Endothelial cell of umbilical vein (primary cell): ENCODE results near the gene HOXB7. TPM values are rescaled to one million over a fixed set of nuclear protein-coding genes. Genes with fewer than 3 reads are reported as not detected.

Experiments used
- BruUV-seq: library from RNA; stranded (reverse); fragments of 400-500 nt; replicated peaks from 2 replicates; lab custom pipeline; 2021; lab: Mats Ljungman, UMichigan
- CTCF ChIA-PET: fragments of 300-600, 350-600 bp; sonication (Branson Sonifier 250); formaldehyde crosslinking; loops from one replicate; lab custom pipeline; 2021; ENCODE audit warnings: antibody characterized with exemption, inconsistent platforms; lab: Charles Lee
- POLR2A ChIA-PET: fragments of 300-600, 350-600 bp; sonication (Branson Sonifier 250); formaldehyde crosslinking; loops from one replicate; lab custom pipeline; 2021; ENCODE audit warnings: antibody characterized with exemption, inconsistent platforms; lab: Charles Lee
- DNase-seq: peaks from one replicate; pipeline ENCODE4 v3.0.0-alpha.2; 2011; ENCODE audit warnings: low read depth, low spot score
- FAIRE-seq: peaks from 2 replicates; lab custom pipeline; 2011; peaks lifted over from hg19 to GRCh38; lab: Jason Lieb, UNC
- H2AFZ ChIP-seq: 2 replicates; pipeline ENCODE4 v1.6.0; 2012; ENCODE audit warnings: low read depth, low read length, control low read depth, inconsistent platforms
- H3K27ac ChIP-seq: 2 replicates; pipeline ENCODE4 v1.5.1; 2011; ENCODE audit warnings: low read depth, mild to moderate bottlenecking, control low read depth, low read length, moderate library complexity; ENCODE audit not compliant: insufficient read depth
- H3K27me3 ChIP-seq, 2 experiments: 2 replicates each; pipeline versions ENCODE4 v1.6.0 to v1.6.1; 2011; ENCODE audit warnings: low read length in 2 of 2, mixed read lengths in 1 of 2; ENCODE audit not compliant: control insufficient read depth in 2 of 2, insufficient read depth in 2 of 2
- H3K36me3 ChIP-seq, 2 experiments: 2 replicates in 1 of 2; 3 replicates in 1 of 2; pipeline ENCODE4 v1.5.1; 2011; ENCODE audit warnings: low read length in 2 of 2, mild to moderate bottlenecking in 1 of 2, moderate library complexity in 1 of 2; ENCODE audit not compliant: control insufficient read depth in 2 of 2, insufficient read depth in 2 of 2; ENCODE audit errors: extremely low read depth in 1 of 2
- H3K4me1 ChIP-seq: 3 replicates; pipeline ENCODE4 v1.5.1; 2011; ENCODE audit warnings: mild to moderate bottlenecking, low read length; ENCODE audit not compliant: control insufficient read depth, insufficient read depth; ENCODE audit errors: extremely low read depth
- H3K4me2 ChIP-seq: 2 replicates; pipeline ENCODE4 v1.6.1; 2011; ENCODE audit warnings: low read length, control low read depth, mixed read lengths; ENCODE audit not compliant: insufficient read depth
- H3K4me3 ChIP-seq, 3 experiments: fragments of 200-600 bp in 1 of 3; sonication (generic), shearing (Covaris generic) in 1 of 3; replicated peaks in 1 of 3; 2 replicates each; pipeline ENCODE4 v1.5.1; 2011 to 2016; ENCODE audit warnings: control low read depth in 3 of 3, low read length in 3 of 3, mild to moderate bottlenecking in 2 of 3, inconsistent platforms in 1 of 3, low read depth in 1 of 3, moderate library complexity in 1 of 3; ENCODE audit not compliant: insufficient read depth in 1 of 3
- H3K79me2 ChIP-seq: 2 replicates; pipeline ENCODE4 v1.6.0; 2012; ENCODE audit warnings: low read length, inconsistent platforms; ENCODE audit not compliant: control insufficient read depth, insufficient read depth
- H3K9ac ChIP-seq: replicated peaks from 2 replicates; pipeline ENCODE3; 2011; ENCODE audit warnings: low read length, control low read depth; ENCODE audit not compliant: insufficient read depth; ENCODE audit errors: extremely low read depth
- H3K9me1 ChIP-seq: replicated peaks from 3 replicates; pipeline ENCODE4 v1.6.0; 2011; ENCODE audit warnings: mild to moderate bottlenecking, low read length; ENCODE audit not compliant: control insufficient read depth, insufficient read depth; ENCODE audit errors: extremely low read depth
- H3K9me3 ChIP-seq: replicated peaks from 2 replicates; pipeline ENCODE4 v1.5.1; 2012; ENCODE audit warnings: low read length, inconsistent platforms; ENCODE audit not compliant: control insufficient read depth, insufficient read depth
- H4K20me1 ChIP-seq: replicated peaks from 2 replicates; pipeline ENCODE3; 2011; ENCODE audit warnings: mild to moderate bottlenecking, low read length; ENCODE audit not compliant: control insufficient read depth, insufficient read depth; ENCODE audit errors: extremely low read depth
- CTCF ChIP-seq, 2 donors: IDR thresholded peaks; 1 replicate in 1 of 2; 2 replicates in 1 of 2; pipeline ENCODE4 v1.5.1; 2011; ENCODE audit warnings: low read length in 2 of 2, mild to moderate bottlenecking in 2 of 2, moderate library complexity in 2 of 2, control low read depth in 1 of 2, inconsistent platforms in 1 of 2, low read depth in 1 of 2; ENCODE audit not compliant: insufficient read depth in 1 of 2; ENCODE audit errors: extremely low read depth in 1 of 2
- EZH2 ChIP-seq: IDR thresholded peaks from 2 replicates; pipeline ENCODE4 v1.6.1; 2012; ENCODE audit warnings: borderline replicate concordance, low read depth, mild to moderate bottlenecking, moderate library complexity, low read length, inconsistent platforms; ENCODE audit not compliant: severe bottlenecking
- GATA2 ChIP-seq: IDR thresholded peaks from 2 replicates; pipeline ENCODE4 v1.7.0; 2011; ENCODE audit warnings: low read depth, mild to moderate bottlenecking, moderate library complexity, mixed read lengths, low read length; ENCODE audit not compliant: insufficient read length, insufficient read depth
- POLR2AphosphoS5 ChIP-seq: IDR thresholded peaks from 2 replicates; pipeline ENCODE4 v1.6.1; 2012; ENCODE audit warnings: low read depth, mild to moderate bottlenecking, control low read depth, low read length, moderate library complexity; ENCODE audit not compliant: insufficient read depth
- dilution Hi-C: fragments of 300-500 bp; cut with MboI; formaldehyde crosslinking; loops from one replicate; pipeline ENCODE4 v1.15.0; 2019; ENCODE audit warnings: low sequenced_read_pairs; ENCODE audit not compliant: extremely low pct_ligation_motif_present
- intact Hi-C: fragments of 100-400 bp; cut with micrococcal nuclease; formaldehyde crosslinking; loops from one replicate; pipeline ENCODE4 v1.10.0; 2022
- polyA plus RNA-seq, 4 experiments: library from polyadenylated mRNA; depleted of rRNA in 3 of 4; stranded (reverse) in 3 of 4; unstranded in 1 of 4; fragments of >200 nt; gene quantifications; 2 replicates each; pipeline versions ENCODE4 v1.2.1 to v1.2.3, GENCODE V29; 2011 to 2012; ENCODE audit warnings: missing spikeins in 1 of 4
- total RNA-seq: library from RNA; stranded (reverse); gene quantifications from 2 replicates; pipeline ENCODE4 v1.2.3, GENCODE V29; 2021

HOXB7 gene
- total and polyA plus RNA-seq, 2 donors (not counting 3 experiments of a cell fraction or from before 2014, with no cell fraction given): 23.5 to 24.5 TPM

- dilution Hi-C loops (no loop called here), intact Hi-C loops (no loop called here)
- FAIRE-seq (no peak), DNase-seq (no peak)
- Histone ChIP-seq H3K9me1 (no peaks in the 10 kb centered on the region), H3K9me3 (no peaks in the 10 kb centered on the region), H3K4me1 (no peaks in the 10 kb centered on the region), H3K27ac (no peak overlapping the region), H3K79me2 (no peaks in the 10 kb centered on the region), H4K20me1 (no peaks in the 10 kb centered on the region), H2AFZ (peak overlapping the region; percentile 57), H3K27me3 (peaks cover 54 to 61% of the 10 kb centered on the region in 2 experiments), H3K36me3 (no peaks in the 10 kb centered on the region), H3K4me2 (peak overlapping the region; percentile 83), H3K9ac (no peak overlapping the region), H3K4me3 (peak overlapping the region; percentile 17 to 50 (median 25))
- TF ChIP-seq GATA2: no peak
- TF ChIP-seq POLR2AphosphoS5: no peak
- no TSS peak for BruUV-seq
- CTCF ChIA-PET: interaction anchor here (4.5 kb wide), 1 partner anchor 11 kb away, joined by 23 read pairs; no protein-coding TSS in a partner anchor
- POLR2A ChIA-PET: interaction anchor here (0.7 kb wide), 1 partner anchor 1442 kb away, joined by 4 read pairs; no protein-coding TSS in a partner anchor
Observed at GRCh38 chr17:48647103-48647962, 36.5 kb upstream of the HOXB7 start.

- H3K27ac ChIP-seq: no peak overlapping the region
- H2AFZ ChIP-seq: no peak overlapping the region
- no peak overlapping the region for H3K4me3 ChIP-seq
- TF ChIP-seq EZH2 (peak; percentile 38), CTCF (IDR thresholded peaks at IDR 0.05; ENCODE audit: extremely low read depth in 1 of 2, insufficient read depth in 1 of 2, low read depth in 1 of 2, low read length in 2 of 2) (no peak)
- no peak overlapping the region for H3K4me2 ChIP-seq
- no peak overlapping the region for H3K9ac ChIP-seq
- ChIA-PET CTCF (interaction anchor here (4.5 kb wide), 1 partner anchor 10 kb away, joined by 23 read pairs; no protein-coding TSS in a partner anchor), POLR2A (interaction anchor here (0.7 kb wide), 1 partner anchor 1441 kb away, joined by 4 read pairs; no protein-coding TSS in a partner anchor)
- no peaks in the 10 kb centered on the region for H3K36me3 ChIP-seq
- DNase-seq: no peak
- H3K79me2 ChIP-seq: no peaks in the 10 kb centered on the region
- dilution Hi-C loops (no loop called here), intact Hi-C loops (no loop called here)
- peaks cover 62 to 70% of the 10 kb centered on the region in 2 experiments for H3K27me3 ChIP-seq
- H3K4me1 ChIP-seq: no peaks in the 10 kb centered on the region
- no TSS peak for BruUV-seq
- no peaks in the 10 kb centered on the region for H4K20me1 ChIP-seq
- no peak for FAIRE-seq
- H3K9me3 ChIP-seq: no peaks in the 10 kb centered on the region
- no peaks in the 10 kb centered on the region for H3K9me1 ChIP-seq
Observed at GRCh38 chr17:48646183-48647102, 35.6 kb upstream of the HOXB7 start.
